ENCODE results near the gene MZT2B. TPM values are rescaled to one million over a fixed set of nuclear protein-coding genes. Genes with fewer than 3 reads are reported as not detected.
"Not testable (repeated sequence)": the region's sequence is repeated elsewhere in the genome, so short reads cannot be mapped to it uniquely, and the experiment has no call there.

Gene MZT2B, protein sequence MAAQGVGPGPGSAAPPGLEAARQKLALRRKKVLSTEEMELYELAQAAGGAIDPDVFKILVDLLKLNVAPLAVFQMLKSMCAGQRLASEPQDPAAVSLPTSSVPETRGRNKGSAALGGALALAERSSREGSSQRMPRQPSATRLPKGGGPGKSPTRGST
- total RNA-seq (2014; rRNA removed; shearing (Covaris generic)) (591 and 617 TPM in 2 replicates), total RNA-seq (2022) (474 and 494 TPM in 2 replicates), Bru-seq, nascent RNA (percentile 79 among the genes with signal in this experiment), BruChase-seq, experiment 1, labeled RNA remaining after a 6-hour chase (percentile 82 among the genes with signal in this experiment), BruChase-seq, experiment 2, labeled RNA remaining after a 2-hour chase (percentile 76 among the genes with signal in this experiment)
- long read RNA-seq, transcript MZT2B-203 (3 exons, 455 nt): minor isoform, 12 of 328 reads
- long read RNA-seq, transcript MZT2B-201 (3 exons, 933 nt): major isoform, 254 of 328 reads
- long read RNA-seq, transcript MZT2B-206 (2 exons, 480 nt): minor isoform, 11 of 328 reads
- long read RNA-seq, transcript MZT2B-204 (2 exons, 401 nt): minor isoform, 10 of 328 reads
- long read RNA-seq, partial matches to known transcripts: 13 of 328 reads
- long read RNA-seq, other reads (novel, unspliced or antisense): 21 of 328 reads

DNA sequence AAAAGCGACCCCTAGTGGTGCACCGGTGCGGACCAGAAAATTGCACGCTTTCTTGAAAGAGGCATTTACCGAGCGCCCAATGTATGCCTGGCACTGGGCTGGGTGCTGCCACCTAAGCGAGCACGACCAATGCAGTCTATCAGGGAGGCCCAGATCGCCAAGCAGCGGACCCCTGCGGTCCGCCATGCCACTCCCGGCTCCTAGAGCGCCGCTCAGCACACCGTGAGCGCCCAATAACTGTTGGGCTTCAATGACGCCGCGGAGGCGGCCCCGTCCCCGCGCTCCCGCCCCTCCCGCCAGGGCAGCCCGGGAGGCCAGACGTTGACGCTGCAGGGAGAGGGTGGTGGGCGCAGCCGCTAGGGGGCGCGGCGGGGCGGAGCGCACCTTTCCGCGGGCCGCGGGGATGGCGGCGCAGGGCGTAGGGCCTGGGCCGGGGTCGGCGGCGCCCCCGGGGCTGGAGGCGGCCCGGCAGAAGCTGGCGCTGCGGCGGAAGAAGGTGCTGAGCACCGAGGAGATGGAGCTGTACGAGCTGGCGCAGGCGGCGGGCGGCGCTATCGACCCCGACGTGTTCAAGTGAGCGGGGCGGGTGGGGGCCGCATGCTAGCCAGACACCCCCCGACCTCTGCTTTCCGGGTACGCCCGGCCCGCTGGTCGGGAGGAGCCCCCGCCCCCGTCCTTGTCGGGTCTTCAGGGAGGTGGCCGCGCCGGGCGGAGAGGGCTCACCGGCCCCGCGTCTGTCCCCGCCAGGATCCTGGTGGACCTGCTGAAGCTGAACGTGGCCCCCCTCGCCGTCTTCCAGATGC lies at the start of gene MZT2B:
Gene MZT2B (plus strand): TSS at position 383 of the 803 bp plus-strand sequence. CDS start 21 bp downstream, at position 404.
- TF ChIP-seq, protein P1, sequence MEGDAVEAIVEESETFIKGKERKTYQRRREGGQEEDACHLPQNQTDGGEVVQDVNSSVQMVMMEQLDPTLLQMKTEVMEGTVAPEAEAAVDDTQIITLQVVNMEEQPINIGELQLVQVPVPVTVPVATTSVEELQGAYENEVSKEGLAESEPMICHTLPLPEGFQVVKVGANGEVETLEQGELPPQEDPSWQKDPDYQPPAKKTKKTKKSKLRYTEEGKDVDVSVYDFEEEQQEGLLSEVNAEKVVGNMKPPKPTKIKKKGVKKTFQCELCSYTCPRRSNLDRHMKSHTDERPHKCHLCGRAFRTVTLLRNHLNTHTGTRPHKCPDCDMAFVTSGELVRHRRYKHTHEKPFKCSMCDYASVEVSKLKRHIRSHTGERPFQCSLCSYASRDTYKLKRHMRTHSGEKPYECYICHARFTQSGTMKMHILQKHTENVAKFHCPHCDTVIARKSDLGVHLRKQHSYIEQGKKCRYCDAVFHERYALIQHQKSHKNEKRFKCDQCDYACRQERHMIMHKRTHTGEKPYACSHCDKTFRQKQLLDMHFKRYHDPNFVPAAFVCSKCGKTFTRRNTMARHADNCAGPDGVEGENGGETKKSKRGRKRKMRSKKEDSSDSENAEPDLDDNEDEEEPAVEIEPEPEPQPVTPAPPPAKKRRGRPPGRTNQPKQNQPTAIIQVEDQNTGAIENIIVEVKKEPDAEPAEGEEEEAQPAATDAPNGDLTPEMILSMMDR (conservative IDR thresholded peaks at IDR 0.05; ENCODE audit: low read length): peak; percentile 77
- DNase-seq (ENCODE audit: low spot score): peak; percentile 91
- not testable (repeated sequence) for H3K9me3 ChIP-seq (ENCODE audit: low read length); H4K20me1 ChIP-seq (ENCODE audit: insufficient read depth, low read length); H3K9me2 ChIP-seq (ENCODE audit: insufficient read depth, low read length); BruUV-seq (replicated peaks)
- CTCF ChIA-PET (ENCODE audit: unreplicated experiment): interaction anchor here (0.5 kb wide), 1 partner anchor 169 kb away, joined by 7 read pairs; no protein-coding TSS in a partner anchor
- peak within 1 kb of the TSS; percentile 76 for H3K27ac ChIP-seq (ENCODE audit: low read depth, low read length, poor library complexity, severe bottlenecking)
- peak within 1 kb of the TSS; percentile 35; the same call in 1 of the 2 replicates for H2AFZ ChIP-seq (ENCODE audit: low read length)
- H3K4me2 ChIP-seq (ENCODE audit: low read length): peak within 1 kb of the TSS; percentile 99
- peaks cover 21% of the 10 kb centered on the region for H3K4me1 ChIP-seq (ENCODE audit: insufficient read depth, low read length, poor library complexity, severe bottlenecking)
- peak within 1 kb of the TSS; percentile 96 for H3K4me3 ChIP-seq (ENCODE audit: low read depth, low read length, poor library complexity, severe bottlenecking)
- H3K79me2 ChIP-seq (ENCODE audit: insufficient read depth, low read depth, low read length): peaks cover 66% of the 10 kb centered on the region
- peaks cover 43% of the 10 kb centered on the region for H3K36me3 ChIP-seq (ENCODE audit: insufficient read depth, low read length)
- intact Hi-C loops (cut with micrococcal nuclease; ENCODE audit: unreplicated experiment): loop anchor here (2.0 to 5.0 kb wide), 4 partner anchors 35 to 205 kb away; partner anchors contain the start of genes CCDC74B and IMP4
- POLR2A ChIA-PET: interaction anchor here (0.5 to 1.5 kb wide), 4 partner anchors 12 to 706 kb away, joined by 3 to 4 read pairs (median 3); partner anchors contain the start of gene IMP4

DNA sequence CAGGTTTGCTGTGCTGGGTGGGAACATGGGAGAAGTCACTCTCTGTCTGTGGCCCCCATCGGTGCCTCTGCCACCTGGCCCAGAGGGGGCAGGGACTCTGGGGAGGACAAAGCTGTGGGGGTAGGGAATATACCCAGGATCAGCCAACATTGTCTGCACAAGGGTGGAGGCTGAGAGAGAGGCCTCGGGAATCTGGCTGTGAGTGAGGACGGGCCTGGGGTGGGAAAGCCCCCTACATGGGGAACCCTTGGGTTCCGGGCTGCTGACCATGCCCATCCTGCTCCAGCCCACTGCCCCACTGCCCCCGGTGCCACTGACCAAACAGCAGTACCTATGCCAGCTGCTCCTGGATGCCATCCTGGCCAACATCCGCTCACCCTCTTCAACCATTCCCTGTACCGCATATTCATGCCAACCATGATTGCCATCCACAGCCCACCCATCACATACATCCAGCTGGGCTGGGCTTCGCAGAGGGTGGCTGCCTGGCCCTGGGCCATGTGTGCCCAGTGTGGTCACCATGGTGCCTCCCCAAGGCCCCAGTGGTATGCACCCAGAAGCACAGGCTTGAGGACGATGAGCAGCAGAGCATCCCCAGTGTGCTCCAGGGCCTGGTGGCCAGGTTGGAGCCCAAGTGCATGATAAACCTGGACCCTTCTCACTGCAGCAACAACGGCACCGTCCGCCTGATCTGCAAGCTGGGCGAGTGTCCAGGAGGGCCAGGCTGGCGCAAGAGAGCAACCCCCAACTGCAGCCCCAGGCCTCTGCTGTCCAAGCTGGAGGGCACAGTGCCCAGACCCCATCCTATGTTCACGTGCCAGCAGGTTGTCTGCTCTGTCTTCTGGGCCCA lies 46.1 kb upstream of the MZT2B start:
- ChIA-PET POLR2A (no interaction called here), CTCF (ENCODE audit: unreplicated experiment) (no interaction called here)
- H3K79me2 ChIP-seq (ENCODE audit: insufficient read depth, low read depth, low read length): no peaks in the 10 kb centered on the region
- no peak for TF ChIP-seq EZH2phosphoT487 (IDR thresholded peaks at IDR 0.05; ENCODE audit: borderline replicate concordance, low read depth, low read length)
- TF ChIP-seq, protein P1 (conservative IDR thresholded peaks at IDR 0.05; ENCODE audit: low read length): no peak
- no peaks in the 10 kb centered on the region for H3K9me2 ChIP-seq (ENCODE audit: insufficient read depth, low read length)
- BruUV-seq (replicated peaks): no TSS peak
- no peak overlapping the region for H3K27ac ChIP-seq (ENCODE audit: low read depth, low read length, poor library complexity, severe bottlenecking)
- no peaks in the 10 kb centered on the region for H3K4me1 ChIP-seq (ENCODE audit: insufficient read depth, low read length, poor library complexity, severe bottlenecking)
- no peaks in the 10 kb centered on the region for H3K9me3 ChIP-seq (ENCODE audit: low read length)
- no peak overlapping the region for H2AFZ ChIP-seq (ENCODE audit: low read length)
- intact Hi-C loops (cut with micrococcal nuclease; ENCODE audit: unreplicated experiment): no loop called here
- no peak overlapping the region for H3K4me3 ChIP-seq (ENCODE audit: low read depth, low read length, poor library complexity, severe bottlenecking)
- H3K36me3 ChIP-seq (ENCODE audit: insufficient read depth, low read length): no peaks in the 10 kb centered on the region
- no peaks in the 10 kb centered on the region for H4K20me1 ChIP-seq (ENCODE audit: insufficient read depth, low read length)
- no peak overlapping the region for H3K4me2 ChIP-seq (ENCODE audit: low read length)
- DNase-seq (ENCODE audit: low spot score): no peak

DNA sequence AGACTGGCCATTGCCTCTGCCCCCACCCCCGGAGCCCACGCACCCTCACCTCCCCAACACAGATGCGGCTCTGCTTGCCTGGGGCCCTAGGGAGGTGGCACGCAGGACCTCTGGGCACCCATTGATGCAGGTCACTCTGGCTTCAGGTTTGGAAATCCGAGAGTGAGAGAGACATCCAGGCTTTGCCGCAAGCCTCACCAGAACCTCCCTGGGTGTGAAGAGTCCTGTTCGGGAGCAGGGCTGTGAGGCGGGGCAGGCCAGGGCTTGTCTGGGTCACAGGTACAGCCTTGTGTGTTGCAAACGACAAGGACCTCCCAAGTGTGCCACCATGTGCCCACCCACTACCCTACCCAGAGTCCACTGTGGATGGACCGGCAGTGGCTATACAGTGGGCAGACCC lies 45.5 kb upstream of the MZT2B start:
- H2AFZ ChIP-seq (ENCODE audit: low read length); H3K9me3 ChIP-seq (ENCODE audit: low read length); H3K27ac ChIP-seq (ENCODE audit: low read depth, low read length, poor library complexity, severe bottlenecking); H3K36me3 ChIP-seq (ENCODE audit: insufficient read depth, low read length); CTCF ChIA-PET (ENCODE audit: unreplicated experiment); POLR2A ChIA-PET; H3K4me2 ChIP-seq (ENCODE audit: low read length); DNase-seq (ENCODE audit: low spot score); H3K4me1 ChIP-seq (ENCODE audit: insufficient read depth, low read length, poor library complexity, severe bottlenecking); intact Hi-C loops (cut with micrococcal nuclease; ENCODE audit: unreplicated experiment); H3K4me3 ChIP-seq (ENCODE audit: low read depth, low read length, poor library complexity, severe bottlenecking); H3K9me2 ChIP-seq (ENCODE audit: insufficient read depth, low read length); BruUV-seq (replicated peaks); H3K79me2 ChIP-seq (ENCODE audit: insufficient read depth, low read depth, low read length); H4K20me1 ChIP-seq (ENCODE audit: insufficient read depth, low read length): not testable (repeated sequence)

DNA sequence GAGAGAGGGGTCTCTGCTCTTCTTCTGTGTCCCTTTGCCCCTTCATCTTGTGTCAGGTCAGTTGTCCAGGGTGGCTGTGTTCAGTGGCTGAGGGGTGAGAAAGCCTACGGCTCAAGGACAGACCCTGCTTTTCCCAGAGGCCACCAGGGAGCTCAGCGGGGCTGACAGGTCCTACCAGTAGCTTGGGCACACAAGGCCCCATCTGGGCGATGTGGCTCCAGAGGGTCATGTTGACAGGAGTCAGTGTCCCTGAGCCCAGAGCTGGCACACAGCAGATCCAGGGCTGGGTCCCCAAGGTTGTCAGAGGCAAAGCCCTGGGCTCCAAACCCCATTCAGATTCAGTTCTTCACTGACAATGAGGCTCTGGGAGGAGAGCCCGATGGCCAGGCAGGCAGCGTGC lies 44.9 kb upstream of the MZT2B start:
- H3K4me3 ChIP-seq (ENCODE audit: low read depth, low read length, poor library complexity, severe bottlenecking); H3K79me2 ChIP-seq (ENCODE audit: insufficient read depth, low read depth, low read length); H3K9me3 ChIP-seq (ENCODE audit: low read length); H3K9me2 ChIP-seq (ENCODE audit: insufficient read depth, low read length); H4K20me1 ChIP-seq (ENCODE audit: insufficient read depth, low read length); DNase-seq (ENCODE audit: low spot score); H2AFZ ChIP-seq (ENCODE audit: low read length); H3K36me3 ChIP-seq (ENCODE audit: insufficient read depth, low read length); BruUV-seq (replicated peaks); CTCF ChIA-PET (ENCODE audit: unreplicated experiment); H3K27ac ChIP-seq (ENCODE audit: low read depth, low read length, poor library complexity, severe bottlenecking); H3K4me1 ChIP-seq (ENCODE audit: insufficient read depth, low read length, poor library complexity, severe bottlenecking); H3K4me2 ChIP-seq (ENCODE audit: low read length); POLR2A ChIA-PET; intact Hi-C loops (cut with micrococcal nuclease; ENCODE audit: unreplicated experiment): not testable (repeated sequence)
